GM12891 (cell line): Measurements from ENCODE around the gene ZFPM1.
A peak's percentile ranks its signal among the peaks of the same experiment; 100 is the strongest.
"Not testable (repeated sequence)": the region's sequence is repeated elsewhere in the genome, so short reads cannot be mapped to it uniquely, and the experiment has no call there.

Source experiments
- DNase-seq: peaks from one replicate; pipeline ENCODE4 v3.0.0; 2011; ENCODE audit warnings: low spot score; ENCODE audit not compliant: insufficient read length
- FAIRE-seq: peaks from 2 replicates; lab custom pipeline; 2011; peaks lifted over from hg19 to GRCh38; lab: Jason Lieb, UNC
- PAX5 ChIP-seq: IDR thresholded peaks from 2 replicates; pipeline ENCODE4 v1.6.1; 2011; ENCODE audit warnings: low read length, moderate library complexity, mild to moderate bottlenecking; ENCODE audit not compliant: insufficient read depth, severe bottlenecking
- POLR2A ChIP-seq: IDR thresholded peaks from 2 replicates; pipeline ENCODE4 v1.6.1; 2011; ENCODE audit warnings: low read depth, low read length, control low read depth
- POLR2AphosphoS5 ChIP-seq: IDR thresholded peaks from 2 replicates; pipeline ENCODE4 v1.6.1; 2011; ENCODE audit warnings: low read depth, low read length, control low read depth
- POU2F2 ChIP-seq: IDR thresholded peaks from 2 replicates; pipeline ENCODE4 v1.6.1; 2011; ENCODE audit warnings: low read depth, mild to moderate bottlenecking, control low read depth, low read length, moderate library complexity
- SPI1 ChIP-seq: IDR thresholded peaks from 2 replicates; pipeline ENCODE4 v1.6.1; 2011; ENCODE audit warnings: low read depth, low read length, control low read depth
- TAF1 ChIP-seq: IDR thresholded peaks from 2 replicates; pipeline ENCODE4 v1.6.1; 2011; ENCODE audit warnings: low read depth, low read length, control low read depth

The ZFPM1 gene

GRCh38 chr16:88409296-88410065, 43.6 kb upstream of the ZFPM1 start:
- no peak for FAIRE-seq
- DNase-seq, result no peak
- TF ChIP-seq PAX5 (no peak), POLR2A (no peak), SPI1 (no peak), POLR2AphosphoS5 (no peak), TAF1 (no peak), POU2F2 (no peak)

- FAIRE-seq, result peak; percentile 87
- DNase-seq, result not testable (repeated sequence)
Observed at GRCh38 chr16:88410297-88410968, 42.6 kb upstream of the ZFPM1 start.

- FAIRE-seq (no peak), DNase-seq (no peak)
- TF ChIP-seq POLR2AphosphoS5 (no peak), TAF1 (no peak), POU2F2 (no peak), POLR2A (no peak), PAX5 (no peak), SPI1 (no peak)
Observed at GRCh38 chr16:88411951-88412576, 41.0 kb upstream of the ZFPM1 start.

- FAIRE-seq (no peak), DNase-seq (no peak)
- TF ChIP-seq PAX5, result no peak
- TF ChIP-seq POLR2AphosphoS5, result no peak
- no peak for TF ChIP-seq TAF1
- no peak for TF ChIP-seq POU2F2
- no peak for TF ChIP-seq SPI1
- no peak for TF ChIP-seq POLR2A
Observed at GRCh38 chr16:88412766-88413165, 40.3 kb upstream of the ZFPM1 start.

GRCh38 chr16:88413231-88413630, 39.8 kb upstream of the ZFPM1 start:
- DNase-seq, result no peak
- TF ChIP-seq PAX5, result no peak
- FAIRE-seq, result no peak

GRCh38 chr16:88413631-88414030, 39.4 kb upstream of the ZFPM1 start:
- TF ChIP-seq SPI1, result no peak
- no peak for TF ChIP-seq PAX5
- TF ChIP-seq POLR2A, result no peak
- no peak for TF ChIP-seq TAF1
- TF ChIP-seq POLR2AphosphoS5, result no peak
- no peak for TF ChIP-seq POU2F2
- DNase-seq, result no peak
- no peak for FAIRE-seq

GRCh38 chr16:88414521-88415380, 38.3 kb upstream of the ZFPM1 start:
- FAIRE-seq (no peak), DNase-seq (no peak)
- TF ChIP-seq SPI1, result no peak
- TF ChIP-seq POU2F2, result no peak
- no peak for TF ChIP-seq PAX5
- TF ChIP-seq POLR2AphosphoS5, result no peak
- TF ChIP-seq POLR2A, result no peak

- DNase-seq (no peak), FAIRE-seq (no peak)
- TF ChIP-seq POLR2AphosphoS5, result no peak
Observed at GRCh38 chr16:88415381-88415705, 37.7 kb upstream of the ZFPM1 start.

GRCh38 chr16:88415713-88416323, 37.3 kb upstream of the ZFPM1 start:
- DNase-seq, result no peak
- FAIRE-seq, result no peak
- no peak for TF ChIP-seq TAF1
- TF ChIP-seq PAX5, result no peak
- no peak for TF ChIP-seq SPI1
- TF ChIP-seq POLR2A, result no peak
- no peak for TF ChIP-seq POLR2AphosphoS5
- TF ChIP-seq POU2F2, result no peak

GRCh38 chr16:88416686-88417085, 36.4 kb upstream of the ZFPM1 start:
- no peak for FAIRE-seq
- TF ChIP-seq SPI1, result no peak
- no peak for TF ChIP-seq PAX5
- TF ChIP-seq TAF1, result no peak
- TF ChIP-seq POU2F2, result no peak
- no peak for TF ChIP-seq POLR2AphosphoS5
- no peak for TF ChIP-seq POLR2A
- DNase-seq, result no peak
